Heart right ventricle (tissue), 16 donors: ENCODE measurements around the gene STARD5. TPM values are rescaled to one million over a fixed set of nuclear protein-coding genes. Genes with fewer than 3 reads are reported as not detected.

Experiments
- ATAC-seq, 8 donors: fragments of 200-7000 bp; cut with Tn5 transposase; one replicate each; pipeline ENCODE4 v1.9.1; 2020; ENCODE audit warnings: mild to moderate bottlenecking in 8 of 8, moderate library complexity in 8 of 8, moderate number of reproducible peaks in 1 of 8
- DNase-seq, 2 donors: peaks; one replicate each; pipeline ENCODE4 v3.0.0-alpha.2; 2020
- H3K27ac ChIP-seq, 10 donors: fragments of 200-600 bp; sonication (generic) in 2 of 10; one replicate each; pipeline versions ENCODE4 v1.5.0 to v1.8.0; 2020 to 2022; ENCODE audit warnings: mild to moderate bottlenecking in 3 of 10
- H3K27me3 ChIP-seq, 7 donors: fragments of 200-600 bp; one replicate each; pipeline ENCODE4 v1.8.0; 2021 to 2022; ENCODE audit warnings: mild to moderate bottlenecking in 2 of 7
- H3K36me3 ChIP-seq, 9 donors: fragments of 200-600 bp; sonication (generic) in 1 of 9; one replicate each; pipeline versions ENCODE4 v1.5.0 to v1.8.0; 2020 to 2022; ENCODE audit warnings: mild to moderate bottlenecking in 2 of 9
- H3K4me1 ChIP-seq, 9 donors: fragments of 200-600 bp; sonication (generic) in 1 of 9; one replicate each; pipeline versions ENCODE4 v1.5.0 to v1.8.0; 2020 to 2022; ENCODE audit warnings: mild to moderate bottlenecking in 4 of 9
- H3K4me3 ChIP-seq, 10 donors: fragments of 200-600 bp; sonication (generic) in 2 of 10; one replicate each; pipeline versions ENCODE4 v1.5.0 to v1.8.0; 2020 to 2022; ENCODE audit warnings: mild to moderate bottlenecking in 7 of 10, moderate library complexity in 2 of 10
- H3K9me3 ChIP-seq, 11 donors: fragments of 200-600 bp in 10 of 11; sonication (generic) in 2 of 11; one replicate each; pipeline versions ENCODE4 v1.5.0 to v1.8.0; 2013 to 2022; ENCODE audit warnings: mild to moderate bottlenecking in 2 of 11, control low read depth in 1 of 11, moderate library complexity in 1 of 11
- CTCF ChIP-seq, 9 donors: fragments of 200-600 bp; sonication (generic) in 2 of 9; IDR thresholded peaks; one replicate each; pipeline versions ENCODE4 v1.5.0 to v1.8.0; 2021 to 2022; ENCODE audit warnings: antibody characterized with exemption in 9 of 9, mild to moderate bottlenecking in 5 of 9, moderate library complexity in 1 of 9
- WGBS, 2 donors: extraction: QIAGEN DNeasy Blood & Tissue Kit; methylation state at CpG; one replicate each; pipeline ENCODE4 v1.1.7; 2013; ENCODE audit warnings: inconsistent platforms in 1 of 2; 5-methylcytosine and 5-hydroxymethylcytosine counted together
- intact Hi-C, 10 donors: fragments of 100-400 bp; cut with DNase I; formaldehyde crosslinking; loops; one replicate each; pipeline versions ENCODE4 v1.11.1 to v1.14.2; 2022
- polyA plus RNA-seq, 2 donors: library from polyadenylated mRNA; stranded (reverse); fragments of 200-250 nt; gene quantifications; one replicate each; pipeline ENCODE4 v1.2.3, GENCODE V29; 2013
- total RNA-seq, 10 donors: library from RNA; stranded (reverse); fragmentation: NEBNext Ultra II Directional in 3 of 10; extraction: Animal tissue kit (Norgen Biotek cat#: 25700) in 3 of 10; gene quantifications; one replicate each; pipeline versions ENCODE4 v1.2.1 to v1.2.4, GENCODE V29; 2021 to 2023
- donor health status: Arrhythmogenic right ventricular cardiomyopathy.
- donor health status: ischemic (EF 13 %, LVEDD 7.1; RV severe dilation, severe dysfunction).
- donor health status: healthy with polysubstance abuse.
- donor health status: DM: no; HTN: yes; CAD: no.
- donor health status: DM: no; HTN: no; CAD: no.
- donor health status: ischemic (EF 25% LVEDD 6.9; RV normal size, moderate dysfunction).
- donor health status: ischemic (EF 25% LVEDD 5.7; RV mildly dilated, moderate dysfunction).
- donor health status: healthy.
- donor health status: DM: yes; HTN: yes; CAD: no.
- donor health status: Ischemic cardiomyopathy.
- donor health status: ischemic (EF 35%, LVEDD 5.7; RV mildly dilated, moderate dysfunction).
- donor health status: nonischemic (EF 11% LVEDD 7.7; RV severe dilation, severe dysfunction).
- donor health status: DM: yes; HTN: yes; CAD: no.
- donor health status: PGD.
- donor health status: ischemic (EF 29% LVEDD 5.4; RV normal size, mild dysfunction).
- donor health status: nonischemic (EF 23%, LVEDD 6.1; RV moderate dilation, normal function).

Gene STARD5
- total and polyA plus RNA-seq, 12 donors: 0.70 to 4.7 (median 1.3) TPM

DNA sequence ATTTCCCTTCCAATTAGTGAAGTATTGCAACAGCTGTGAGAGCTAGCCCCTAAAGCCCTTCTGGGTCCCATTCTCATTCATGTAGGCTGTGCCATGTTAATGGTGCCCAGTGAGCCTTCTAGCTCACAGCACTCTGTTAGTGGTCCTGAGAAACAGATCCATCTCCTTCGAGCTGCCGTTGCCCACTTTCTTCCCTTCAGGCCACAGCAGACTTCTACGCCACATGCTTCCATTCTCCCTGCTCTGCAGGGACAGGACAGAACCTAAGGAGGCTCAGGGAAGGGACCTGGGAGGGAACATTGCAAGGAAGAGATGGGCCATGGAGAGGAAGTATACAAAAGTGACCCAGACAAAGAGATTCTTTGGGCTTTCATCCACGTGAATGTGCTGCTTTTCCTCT is 11.7 kb upstream of the STARD5 start:
- intact Hi-C loops: loop anchor here in 3 of 10 donors (5.0 to 10.0 kb wide), 3 partner anchors 43 to 61 kb away; no protein-coding TSS in a partner anchor
- no peak for ATAC-seq
- peaks cover 0 to 32% (median 15%) of the 10 kb centered on the region in 9 donors for H3K4me1 ChIP-seq
- no peak overlapping the region for H3K4me3 ChIP-seq
- no peaks in the 10 kb centered on the region for H3K27me3 ChIP-seq
- H3K36me3 ChIP-seq: no peaks in the 10 kb centered on the region
- no peak for DNase-seq
- whole genome bisulfite sequencing, 2 donors: 86 to 87% methylated on average over 4 of the region's 4 CpGs
- H3K9me3 ChIP-seq: no peaks in the 10 kb centered on the region
- no peak for TF ChIP-seq CTCF (IDR thresholded peaks at IDR 0.05)
- H3K27ac ChIP-seq: no peak overlapping the region

DNA sequence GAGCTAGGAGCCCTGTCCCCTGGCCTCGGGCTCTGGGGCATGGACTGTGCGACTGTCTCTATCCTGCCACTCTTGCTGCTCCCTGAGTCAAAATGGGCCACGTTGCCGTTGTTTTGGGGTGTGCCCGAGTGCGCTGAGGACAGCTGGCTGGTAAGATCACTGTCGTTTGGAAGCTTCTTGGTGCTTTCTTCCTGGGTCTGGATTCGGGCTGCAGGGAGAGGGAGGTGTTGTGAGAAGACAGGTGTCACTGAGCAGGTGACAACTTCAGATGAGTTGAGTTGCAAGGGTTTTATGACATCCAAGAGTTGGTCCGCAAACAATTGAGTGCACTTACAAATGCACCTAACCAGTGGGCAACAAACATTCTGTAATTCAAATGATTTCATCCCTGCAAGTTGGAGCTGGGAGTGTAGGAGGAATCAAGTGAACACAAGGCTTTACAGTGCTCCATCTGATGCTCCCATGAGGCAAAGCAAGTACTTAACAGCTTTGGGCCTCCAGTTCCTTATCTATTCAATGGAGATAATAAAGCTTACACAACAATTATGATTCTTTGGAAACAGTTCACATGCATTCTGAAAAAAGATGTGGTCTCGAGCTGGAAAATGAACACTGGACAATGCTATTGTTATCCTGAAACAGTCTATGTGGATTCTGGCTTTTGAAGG is 11.0 kb upstream of the STARD5 start:
- H3K4me1 ChIP-seq: peaks cover 0 to 33% (median 15%) of the 10 kb centered on the region in 9 donors
- no peak for ATAC-seq
- H3K27me3 ChIP-seq: no peaks in the 10 kb centered on the region
- no peaks in the 10 kb centered on the region for H3K9me3 ChIP-seq
- TF ChIP-seq CTCF (IDR thresholded peaks at IDR 0.05): no peak
- intact Hi-C loops: loop anchor here in 5 of 10 donors (5.0 to 10.0 kb wide), 4 partner anchors 43 to 60 kb away; no protein-coding TSS in a partner anchor
- H3K4me3 ChIP-seq: no peak overlapping the region
- H3K36me3 ChIP-seq: no peaks in the 10 kb centered on the region
- DNase-seq: no peak
- H3K27ac ChIP-seq: no peak overlapping the region
- WGBS, 2 donors: 79 to 83% methylated on average over 10 of the region's 10 CpGs

DNA sequence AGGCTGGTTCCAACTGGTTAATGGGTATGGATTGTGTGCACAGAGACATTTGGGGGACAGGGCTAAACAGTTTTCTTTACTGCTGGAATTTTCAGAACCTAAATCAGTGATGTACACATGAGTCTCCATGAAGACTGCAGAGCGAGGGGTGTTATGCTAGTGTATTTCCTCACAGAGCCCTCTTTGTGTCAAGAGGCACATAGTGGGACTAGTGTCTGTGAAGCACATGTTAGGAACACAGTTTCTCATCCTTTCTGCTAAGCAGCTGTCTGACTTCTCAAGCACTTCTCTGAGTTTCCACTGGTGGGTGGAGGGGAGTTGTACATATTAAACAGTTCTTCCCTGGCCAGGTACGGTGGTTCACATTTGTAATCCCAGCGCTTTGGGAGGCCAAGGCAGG is 9.4 kb upstream of the STARD5 start:
- no peak overlapping the region for H3K27ac ChIP-seq
- H3K4me3 ChIP-seq: no peak overlapping the region
- DNase-seq (no peak), ATAC-seq (no peak)
- WGBS, 2 donors: 96 to 98% methylated on average over 3 of the region's 3 CpGs
- H3K4me1 ChIP-seq: peaks cover 0 to 27% (median 12%) of the 10 kb centered on the region in 9 donors
- no peaks in the 10 kb centered on the region for H3K36me3 ChIP-seq
- H3K27me3 ChIP-seq: no peaks in the 10 kb centered on the region
- intact Hi-C loops: loop anchor here in 4 of 10 donors (5.0 to 10.0 kb wide), 3 partner anchors 49 to 59 kb away; no protein-coding TSS in a partner anchor
- no peak for TF ChIP-seq CTCF (IDR thresholded peaks at IDR 0.05)
- H3K9me3 ChIP-seq: no peaks in the 10 kb centered on the region

GRCh38 chr15:81332326-81332725 is 8.4 kb upstream of the STARD5 start:
- no peak for TF ChIP-seq CTCF (IDR thresholded peaks at IDR 0.05)
- DNase-seq (no peak), ATAC-seq (no peak)
- H3K9me3 ChIP-seq: no peaks in the 10 kb centered on the region
- no peaks in the 10 kb centered on the region for H3K27me3 ChIP-seq
- no peak overlapping the region for H3K27ac ChIP-seq
- H3K36me3 ChIP-seq: no peaks in the 10 kb centered on the region
- intact Hi-C loops: loop anchor here in 4 of 10 donors (5.0 to 10.0 kb wide), 3 partner anchors 48 to 58 kb away; no protein-coding TSS in a partner anchor
- 96% methylated on average over 12 of the region's 12 CpGs for WGBS, 2 donors
- H3K4me3 ChIP-seq: no peak overlapping the region
- peaks cover 0 to 18% (median 12%) of the 10 kb centered on the region in 9 donors for H3K4me1 ChIP-seq
